T-helper 2 cell treated with Interferon-gamma antibody and Interleukin-4, amounts not matched to agents 5 μg/mL and 100 μg/mL, for 36 hours (primary cell): Measurements from ENCODE around the gene NAV2.

Experiments used
- DNase-seq: peaks from one replicate; pipeline ENCODE4 v3.0.0; 2021; ENCODE audit warnings: low spot score
- H3K27ac Mint-ChIP-seq: one replicate; pipeline ENCODE4 v1.8.0; 2021; ENCODE audit warnings: mild to moderate bottlenecking, mixed read lengths
- H3K27me3 Mint-ChIP-seq: one replicate; pipeline ENCODE4 v1.8.0; 2021; ENCODE audit warnings: low read depth, mixed read lengths
- H3K36me3 Mint-ChIP-seq: one replicate; pipeline ENCODE4 v1.8.0; 2021; ENCODE audit warnings: low read depth, mixed read lengths
- H3K4me1 Mint-ChIP-seq: one replicate; pipeline ENCODE4 v1.8.0; 2021; ENCODE audit warnings: low read depth, mixed read lengths
- H3K4me3 Mint-ChIP-seq: one replicate; pipeline ENCODE4 v1.8.0; 2022; ENCODE audit warnings: mild to moderate bottlenecking, moderate library complexity, mixed read lengths
- H3K9me3 Mint-ChIP-seq: one replicate; pipeline ENCODE4 v1.8.0; 2021; ENCODE audit warnings: mixed read lengths

Gene NAV2

GRCh38 chr11:20046416-20046815 is 333.8 kb downstream of the NAV2 start:
- Mint-ChIP-seq H3K9me3 (no peaks in the 10 kb centered on the region), H3K4me3 (no peak overlapping the region), H3K36me3 (no peaks in the 10 kb centered on the region), H3K27ac (no peak overlapping the region), H3K4me1 (no peaks in the 10 kb centered on the region), H3K27me3 (no peaks in the 10 kb centered on the region)
- no peak for DNase-seq

- H3K27ac Mint-ChIP-seq = no peak overlapping the region
- H3K36me3 Mint-ChIP-seq = no peaks in the 10 kb centered on the region
- H3K4me1 Mint-ChIP-seq = no peaks in the 10 kb centered on the region
- H3K4me3 Mint-ChIP-seq = no peak overlapping the region
- no peaks in the 10 kb centered on the region for H3K27me3 Mint-ChIP-seq
- no peak for DNase-seq
- no peaks in the 10 kb centered on the region for H3K9me3 Mint-ChIP-seq
Measured at GRCh38 chr11:20047006-20047768, 334.6 kb downstream of the NAV2 start.

GRCh38 chr11:20047769-20048154 is 335.1 kb downstream of the NAV2 start:
- Mint-ChIP-seq H3K36me3 (no peaks in the 10 kb centered on the region), H3K27ac (no peak overlapping the region), H3K4me1 (no peaks in the 10 kb centered on the region), H3K9me3 (no peaks in the 10 kb centered on the region), H3K27me3 (no peaks in the 10 kb centered on the region), H3K4me3 (no peak overlapping the region)
- DNase-seq = no peak

- H3K27me3 Mint-ChIP-seq = no peaks in the 10 kb centered on the region
- H3K36me3 Mint-ChIP-seq = no peaks in the 10 kb centered on the region
- H3K27ac Mint-ChIP-seq = no peak overlapping the region
- no peaks in the 10 kb centered on the region for H3K9me3 Mint-ChIP-seq
- no peak for DNase-seq
- H3K4me1 Mint-ChIP-seq = no peaks in the 10 kb centered on the region
- H3K4me3 Mint-ChIP-seq = no peak overlapping the region
Measured at GRCh38 chr11:20048246-20048645, 335.6 kb downstream of the NAV2 start.

- no peak overlapping the region for H3K27ac Mint-ChIP-seq
- no peaks in the 10 kb centered on the region for H3K4me1 Mint-ChIP-seq
- H3K36me3 Mint-ChIP-seq = no peaks in the 10 kb centered on the region
- H3K4me3 Mint-ChIP-seq = no peak overlapping the region
- H3K27me3 Mint-ChIP-seq = no peaks in the 10 kb centered on the region
- DNase-seq = no peak
- no peaks in the 10 kb centered on the region for H3K9me3 Mint-ChIP-seq
Measured at GRCh38 chr11:20048707-20049106, 336.1 kb downstream of the NAV2 start.

GRCh38 chr11:20049231-20049630 is 336.6 kb downstream of the NAV2 start:
- no peaks in the 10 kb centered on the region for H3K36me3 Mint-ChIP-seq
- H3K4me1 Mint-ChIP-seq = no peaks in the 10 kb centered on the region
- no peak for DNase-seq
- H3K27me3 Mint-ChIP-seq = no peaks in the 10 kb centered on the region
- no peak overlapping the region for H3K27ac Mint-ChIP-seq
- H3K9me3 Mint-ChIP-seq = no peaks in the 10 kb centered on the region
- no peak overlapping the region for H3K4me3 Mint-ChIP-seq

- Mint-ChIP-seq H3K36me3 (no peaks in the 10 kb centered on the region), H3K4me3 (no peak overlapping the region), H3K9me3 (no peaks in the 10 kb centered on the region), H3K4me1 (no peaks in the 10 kb centered on the region), H3K27me3 (no peaks in the 10 kb centered on the region), H3K27ac (no peak overlapping the region)
- no peak for DNase-seq
Measured at GRCh38 chr11:20050048-20050447, 337.4 kb downstream of the NAV2 start.

- H3K4me3 Mint-ChIP-seq = no peak overlapping the region
- H3K4me1 Mint-ChIP-seq = no peaks in the 10 kb centered on the region
- H3K36me3 Mint-ChIP-seq = no peaks in the 10 kb centered on the region
- no peaks in the 10 kb centered on the region for H3K9me3 Mint-ChIP-seq
- DNase-seq = no peak
- no peaks in the 10 kb centered on the region for H3K27me3 Mint-ChIP-seq
- no peak overlapping the region for H3K27ac Mint-ChIP-seq
Measured at GRCh38 chr11:20050551-20051333, 338.1 kb downstream of the NAV2 start.

- Mint-ChIP-seq H3K4me3 (no peak overlapping the region), H3K9me3 (no peaks in the 10 kb centered on the region), H3K4me1 (no peaks in the 10 kb centered on the region), H3K27ac (no peak overlapping the region), H3K27me3 (no peaks in the 10 kb centered on the region), H3K36me3 (no peaks in the 10 kb centered on the region)
- no peak for DNase-seq
Measured at GRCh38 chr11:20051469-20052399, 339.1 kb downstream of the NAV2 start.

GRCh38 chr11:20053572-20053971 is 340.9 kb downstream of the NAV2 start:
- no peaks in the 10 kb centered on the region for H3K9me3 Mint-ChIP-seq
- no peak overlapping the region for H3K4me3 Mint-ChIP-seq
- H3K27ac Mint-ChIP-seq = no peak overlapping the region
- no peaks in the 10 kb centered on the region for H3K4me1 Mint-ChIP-seq
- H3K36me3 Mint-ChIP-seq = no peaks in the 10 kb centered on the region
- H3K27me3 Mint-ChIP-seq = no peaks in the 10 kb centered on the region
- no peak for DNase-seq

- H3K27me3 Mint-ChIP-seq = no peaks in the 10 kb centered on the region
- H3K36me3 Mint-ChIP-seq = no peaks in the 10 kb centered on the region
- no peak for DNase-seq
- H3K4me3 Mint-ChIP-seq = no peak overlapping the region
- no peak overlapping the region for H3K27ac Mint-ChIP-seq
- no peaks in the 10 kb centered on the region for H3K9me3 Mint-ChIP-seq
- no peaks in the 10 kb centered on the region for H3K4me1 Mint-ChIP-seq
Measured at GRCh38 chr11:20054584-20054983, 341.9 kb downstream of the NAV2 start.

GRCh38 chr11:20055312-20055711 is 342.7 kb downstream of the NAV2 start:
- Mint-ChIP-seq H3K4me1 (no peaks in the 10 kb centered on the region), H3K4me3 (no peak overlapping the region), H3K9me3 (no peaks in the 10 kb centered on the region), H3K27ac (no peak overlapping the region), H3K27me3 (no peaks in the 10 kb centered on the region), H3K36me3 (no peaks in the 10 kb centered on the region)
- DNase-seq = no peak

GRCh38 chr11:20056109-20056949 is 343.7 kb downstream of the NAV2 start:
- Mint-ChIP-seq H3K4me1 (no peaks in the 10 kb centered on the region), H3K27ac (no peak overlapping the region), H3K27me3 (no peaks in the 10 kb centered on the region), H3K4me3 (no peak overlapping the region), H3K36me3 (no peaks in the 10 kb centered on the region), H3K9me3 (no peaks in the 10 kb centered on the region)
- DNase-seq = no peak
